GM19397 (cell line): Measurements from ENCODE around the gene B3GALT6.

Experiments used
- ATAC-seq: cut with Tn5 transposase; IDR thresholded peaks from one replicate; pipeline ENCODE4 v1.9.1; 2021; ENCODE audit warnings: mild to moderate bottlenecking, moderate library complexity; ENCODE audit not compliant: unreplicated experiment

The B3GALT6 gene

GRCh38 chr1:1281533-1282321, 49.7 kb downstream of the B3GALT6 start:
- no peak for ATAC-seq

GRCh38 chr1:1282998-1283397, 51.0 kb downstream of the B3GALT6 start:
- ATAC-seq: no peak

GRCh38 chr1:1283821-1284220, 51.8 kb downstream of the B3GALT6 start:
- no peak for ATAC-seq
